A673 (cell line): ENCODE data around the gene GRK1. TPM values are rescaled to one million over a fixed set of nuclear protein-coding genes. Genes with fewer than 3 reads are reported as not detected.

Experiments
- BruUV-seq: library from RNA; stranded (reverse); fragments of 400-500 nt; replicated peaks from 2 replicates; lab custom pipeline; 2021; lab: Mats Ljungman, UMichigan
- CTCF ChIA-PET: fragments of 300-600 bp; sonication (Branson Sonifier 250); formaldehyde crosslinking; loops from one replicate; lab custom pipeline; 2022; ENCODE audit warnings: antibody characterized with exemption; lab: Charles Lee
- POLR2A ChIA-PET: fragments of 300-600 bp; sonication (Branson Sonifier 250); formaldehyde crosslinking; loops from one replicate; lab custom pipeline; 2022; ENCODE audit warnings: antibody characterized with exemption; ENCODE audit not compliant: low non-redundant PET; lab: Charles Lee
- DNase-seq: peaks from one replicate; pipeline ENCODE4 v3.0.0-alpha.2; 2015; ENCODE audit warnings: low spot score
- H3K27ac ChIP-seq: fragments of 200-600 bp; sonication (generic); 2 replicates; pipeline ENCODE4 v1.5.1; 2016; ENCODE audit warnings: mixed run types, low read depth, mild to moderate bottlenecking, mixed read lengths, antibody characterized with exemption, low read length; ENCODE audit not compliant: poor library complexity, severe bottlenecking
- H3K27me3 ChIP-seq: fragments of 200-600 bp; sonication (generic); replicated peaks from 2 replicates; pipeline ENCODE4 v1.6.1; 2017; ENCODE audit warnings: mixed run types, low read depth, mild to moderate bottlenecking, mixed read lengths, antibody characterized with exemption, low read length; ENCODE audit not compliant: insufficient read depth, poor library complexity
- H3K36me3 ChIP-seq: fragments of 200-600 bp; sonication (generic); 2 replicates; pipeline ENCODE4 v1.6.1; 2016; ENCODE audit warnings: mixed run types, mild to moderate bottlenecking, mixed read lengths, antibody characterized with exemption, low read length; ENCODE audit not compliant: insufficient read depth, poor library complexity, severe bottlenecking
- H3K4me1 ChIP-seq: fragments of 200-600 bp; sonication (generic); 2 replicates; pipeline ENCODE4 v1.6.1; 2017; ENCODE audit warnings: mixed run types, mild to moderate bottlenecking, mixed read lengths, antibody characterized with exemption, low read length; ENCODE audit not compliant: insufficient read depth, poor library complexity, severe bottlenecking
- H3K4me3 ChIP-seq: fragments of 200-600 bp; sonication (generic); 2 replicates; pipeline ENCODE4 v1.5.1; 2016; ENCODE audit warnings: low read depth, mixed run types, mild to moderate bottlenecking, mixed read lengths, low read length; ENCODE audit not compliant: poor library complexity, severe bottlenecking
- H3K9me3 ChIP-seq: fragments of 200-600 bp; sonication (generic); 2 replicates; pipeline ENCODE4 v1.6.1; 2016; ENCODE audit warnings: mixed run types, low read depth, mild to moderate bottlenecking, mixed read lengths, antibody characterized with exemption, low read length; ENCODE audit not compliant: poor library complexity, severe bottlenecking
- CTCF ChIP-seq: fragments of 300-800, 200-600 bp; sonication (generic); conservative IDR thresholded peaks from 2 replicates; pipeline ENCODE4 v1.5.1; 2017; ENCODE audit warnings: low read depth, mild to moderate bottlenecking, antibody characterized with exemption, low read length, moderate library complexity, mixed read lengths
- EZH2 ChIP-seq: fragments of 200-600 bp; sonication (generic); IDR thresholded peaks from 2 replicates; pipeline ENCODE4 v1.6.1; 2017; ENCODE audit warnings: borderline replicate concordance, low read depth, mild to moderate bottlenecking, mixed read lengths, antibody characterized with exemption, low read length; ENCODE audit not compliant: poor library complexity, severe bottlenecking
- intact Hi-C: fragments of 100-400 bp; cut with micrococcal nuclease; formaldehyde crosslinking; loops from one replicate; pipeline ENCODE4 v1.10.0; 2022; ENCODE audit not compliant: unreplicated experiment
- total RNA-seq: library from RNA; stranded (reverse); gene quantifications from 2 replicates; pipeline ENCODE4 v1.2.3, GENCODE V29; 2021

GRK1 gene
- total RNA-seq, 1 experiment from 2014 or later: not detected

GRCh38 chr13:113746143-113746525 is 79.1 kb downstream of the GRK1 start:
- Histone ChIP-seq H3K4me3 (no peak overlapping the region), H3K27me3 (no peaks in the 10 kb centered on the region), H3K36me3 (no peaks in the 10 kb centered on the region), H3K9me3 (no peaks in the 10 kb centered on the region), H3K4me1 (no peaks in the 10 kb centered on the region), H3K27ac (no peak overlapping the region)
- ChIA-PET POLR2A (no interaction called here), CTCF (no interaction called here)
- no peak for TF ChIP-seq EZH2
- intact Hi-C loops: no loop called here
- no TSS peak for BruUV-seq
- no peak for DNase-seq

GRCh38 chr13:113746671-113747070 is 79.7 kb downstream of the GRK1 start:
- H3K9me3 ChIP-seq: no peaks in the 10 kb centered on the region
- no peak overlapping the region for H3K4me3 ChIP-seq
- intact Hi-C loops: no loop called here
- H3K27me3 ChIP-seq: no peaks in the 10 kb centered on the region
- CTCF ChIA-PET: no interaction called here
- no TSS peak for BruUV-seq
- no peaks in the 10 kb centered on the region for H3K36me3 ChIP-seq
- TF ChIP-seq EZH2 (no peak), CTCF (no peak)
- POLR2A ChIA-PET: no interaction called here
- no peak overlapping the region for H3K27ac ChIP-seq
- H3K4me1 ChIP-seq: no peaks in the 10 kb centered on the region
- DNase-seq: no peak

GRCh38 chr13:113747291-113747833 is 80.3 kb downstream of the GRK1 start:
- Histone ChIP-seq H3K9me3 (no peaks in the 10 kb centered on the region), H3K4me3 (no peak overlapping the region), H3K27ac (no peak overlapping the region), H3K4me1 (no peaks in the 10 kb centered on the region), H3K36me3 (no peaks in the 10 kb centered on the region), H3K27me3 (no peaks in the 10 kb centered on the region)
- CTCF ChIA-PET: no interaction called here
- POLR2A ChIA-PET: no interaction called here
- no peak for DNase-seq
- TF ChIP-seq EZH2: no peak
- no peak for TF ChIP-seq CTCF
- intact Hi-C loops: no loop called here
- no TSS peak for BruUV-seq
